Glutamatergic neuron (in vitro differentiated cells): ENCODE data around the gene MYRIP. TPM values are rescaled to one million over a fixed set of nuclear protein-coding genes. Genes with fewer than 3 reads are reported as not detected.

Experiments used
- DNase-seq: peaks from one replicate; pipeline ENCODE4 v3.0.0; 2022
- H3K27ac Mint-ChIP-seq: one replicate; pipeline ENCODE4 v1.8.0; 2020; ENCODE audit warnings: mild to moderate bottlenecking, mixed read lengths, inconsistent platforms; ENCODE audit not compliant: unreplicated experiment
- H3K27me3 Mint-ChIP-seq: one replicate; pipeline ENCODE4 v1.8.0; 2020; ENCODE audit warnings: mild to moderate bottlenecking, moderate library complexity, mixed read lengths, inconsistent platforms; ENCODE audit not compliant: unreplicated experiment
- H3K36me3 Mint-ChIP-seq: one replicate; pipeline ENCODE4 v1.8.0; 2020; ENCODE audit warnings: mild to moderate bottlenecking, mixed read lengths, inconsistent platforms; ENCODE audit not compliant: unreplicated experiment
- H3K4me1 Mint-ChIP-seq: one replicate; pipeline ENCODE4 v1.8.0; 2020; ENCODE audit warnings: mild to moderate bottlenecking, low read depth, mixed read lengths, inconsistent platforms; ENCODE audit not compliant: unreplicated experiment
- H3K4me3 Mint-ChIP-seq: one replicate; pipeline ENCODE4 v1.8.0; 2020; ENCODE audit warnings: mild to moderate bottlenecking, mixed read lengths, inconsistent platforms; ENCODE audit not compliant: unreplicated experiment
- H3K9me3 Mint-ChIP-seq: one replicate; pipeline ENCODE4 v1.8.0; 2020; ENCODE audit warnings: mild to moderate bottlenecking, moderate library complexity, mixed read lengths, inconsistent platforms; ENCODE audit not compliant: unreplicated experiment
- CTCF ChIP-seq: fragments of 200-600 bp; sonication (generic); IDR thresholded peaks from one replicate; pipeline ENCODE4 v1.5.0; 2021; ENCODE audit not compliant: partially characterized antibody, unreplicated experiment
- total RNA-seq: library from RNA; stranded (reverse); fragmentation: NEBNext Ultra II Directional; extraction: Animal tissue kit (Norgen Biotek cat#: 25700); gene quantifications from one replicate; pipeline ENCODE4 v1.2.1, GENCODE V29; 2021; ENCODE audit not compliant: unreplicated experiment

The MYRIP gene
- total RNA-seq, 1 donor from 2014 or later: 1.8 TPM

GRCh38 chr3:40152482-40153133 is 343.2 kb downstream of the MYRIP start:
- H3K27me3 Mint-ChIP-seq: no peaks in the 10 kb centered on the region
- no peaks in the 10 kb centered on the region for H3K36me3 Mint-ChIP-seq
- H3K4me1 Mint-ChIP-seq: no peaks in the 10 kb centered on the region
- no peak overlapping the region for H3K4me3 Mint-ChIP-seq
- no peak overlapping the region for H3K27ac Mint-ChIP-seq
- H3K9me3 Mint-ChIP-seq: no peaks in the 10 kb centered on the region
- no peak for TF ChIP-seq CTCF
- no peak for DNase-seq

- no peak for TF ChIP-seq CTCF
- H3K4me3 Mint-ChIP-seq: no peak overlapping the region
- no peak overlapping the region for H3K27ac Mint-ChIP-seq
- peaks cover 7% of the 10 kb centered on the region for H3K9me3 Mint-ChIP-seq
- H3K27me3 Mint-ChIP-seq: peaks cover 3% of the 10 kb centered on the region
- peaks cover 13% of the 10 kb centered on the region for H3K36me3 Mint-ChIP-seq
- H3K4me1 Mint-ChIP-seq: no peaks in the 10 kb centered on the region
- no peak for DNase-seq
Measured at GRCh38 chr3:40160933-40161332, 351.5 kb downstream of the MYRIP start.

DNA sequence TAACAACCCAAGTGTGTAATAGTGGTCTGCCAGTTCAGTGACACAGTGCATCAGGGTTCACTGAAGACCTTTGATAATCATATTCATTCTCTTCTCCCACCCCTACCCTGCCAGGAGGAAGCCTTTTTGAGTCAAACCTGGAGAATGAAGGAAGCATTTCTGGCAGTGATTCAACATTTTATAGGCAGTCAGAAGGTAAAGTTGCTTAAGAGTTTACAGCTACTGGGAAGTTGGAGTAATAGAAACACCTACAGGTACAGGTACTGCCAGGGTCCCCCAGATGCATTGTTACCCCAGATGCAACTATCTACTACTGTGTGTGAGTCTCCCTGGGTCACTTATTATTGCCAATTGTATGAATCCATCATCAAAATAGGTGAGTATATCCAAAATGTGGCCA is 353.2 kb downstream of the MYRIP start:
- Mint-ChIP-seq H3K4me3 (no peak overlapping the region), H3K9me3 (peaks cover 10% of the 10 kb centered on the region), H3K36me3 (peaks cover 13% of the 10 kb centered on the region), H3K27ac (no peak overlapping the region), H3K4me1 (no peaks in the 10 kb centered on the region), H3K27me3 (peaks cover 3% of the 10 kb centered on the region)
- no peak for DNase-seq
- TF ChIP-seq CTCF: no peak

DNA sequence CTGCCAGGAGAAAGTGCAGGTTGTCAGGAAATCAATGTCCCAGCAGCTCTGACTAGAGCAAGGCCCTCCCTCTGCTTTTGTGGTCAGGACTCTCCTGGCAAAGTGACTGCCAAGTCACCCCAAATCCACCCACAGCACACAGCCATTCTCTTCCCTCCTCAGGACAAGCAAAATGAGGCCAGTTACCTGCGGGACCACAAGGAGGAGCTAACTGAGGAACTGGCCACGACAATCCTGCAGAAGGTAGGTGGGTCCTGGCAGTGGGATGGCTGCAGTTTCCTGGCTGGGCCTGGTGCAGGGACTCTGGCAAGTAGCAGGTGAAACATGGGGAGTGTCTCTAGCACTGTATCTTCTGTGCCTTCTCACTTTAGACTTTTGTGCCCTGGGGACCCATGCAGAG is 357.6 kb downstream of the MYRIP start:
- Mint-ChIP-seq H3K9me3 (peaks cover 3% of the 10 kb centered on the region), H3K4me1 (no peaks in the 10 kb centered on the region), H3K27me3 (peaks cover 2% of the 10 kb centered on the region), H3K4me3 (no peak overlapping the region), H3K36me3 (no peaks in the 10 kb centered on the region), H3K27ac (no peak overlapping the region)
- TF ChIP-seq CTCF: no peak
- no peak for DNase-seq

- DNase-seq: no peak
- Mint-ChIP-seq H3K4me3 (no peak overlapping the region), H3K27ac (no peak overlapping the region), H3K4me1 (peaks cover 5% of the 10 kb centered on the region), H3K27me3 (peaks cover 5% of the 10 kb centered on the region), H3K9me3 (peaks cover 3% of the 10 kb centered on the region), H3K36me3 (no peaks in the 10 kb centered on the region)
- no peak for TF ChIP-seq CTCF
Measured at GRCh38 chr3:40167958-40168357, 358.5 kb downstream of the MYRIP start.
